GM19099 (cell line): Measurements from ENCODE around the gene RNF13.
A peak's percentile ranks its signal among the peaks of the same experiment; 100 is the strongest.

Experiments
- POLR2A ChIP-seq: IDR thresholded peaks from 3 replicates; pipeline ENCODE4 v1.6.1; 2011; ENCODE audit warnings: low read depth; ENCODE audit not compliant: insufficient read length; ENCODE audit errors: extremely low read depth

Gene RNF13

GRCh38 chr3:149812606-149813366 is at the start of gene RNF13:
TSS of gene RNF13 (plus strand) at chr3:149813215. CDS start at chr3:149846027, 32,812 bp downstream.
- TF ChIP-seq POLR2A: peak; percentile 73

GRCh38 chr3:149763565-149764195 is 49.3 kb upstream of the RNF13 start:
- TF ChIP-seq POLR2A: no peak

- TF ChIP-seq POLR2A: no peak
Measured at GRCh38 chr3:149764302-149764701, 48.7 kb upstream of the RNF13 start.

DNA sequence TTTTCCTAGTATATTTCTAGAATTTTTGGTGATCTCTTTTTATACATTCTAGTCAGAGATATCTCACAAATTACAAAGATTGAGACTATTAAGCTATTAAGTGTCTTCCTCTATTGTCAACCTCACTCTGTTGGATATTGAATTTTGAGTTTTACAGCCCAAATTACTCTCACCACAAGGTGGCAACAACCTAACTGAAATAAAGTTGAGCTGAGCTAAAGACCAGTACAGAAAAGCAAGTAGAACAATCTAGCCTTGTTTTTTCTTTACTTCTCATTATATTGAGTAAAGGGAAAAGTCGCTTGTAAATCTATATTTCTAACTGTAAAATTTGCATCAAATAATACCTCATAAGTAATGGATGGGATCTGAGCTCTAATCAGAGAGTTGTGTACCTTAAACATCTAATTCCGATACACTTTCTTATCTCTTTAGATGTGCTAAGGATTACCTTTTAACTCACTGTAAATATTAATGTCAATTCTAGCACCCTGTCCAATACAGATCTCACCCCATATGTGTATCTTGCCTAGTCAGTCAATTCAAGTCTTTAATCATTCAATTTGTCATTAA is 47.2 kb upstream of the RNF13 start:
- no peak for TF ChIP-seq POLR2A

- no peak for TF ChIP-seq POLR2A
Measured at GRCh38 chr3:149767720-149768119, 45.3 kb upstream of the RNF13 start.

- TF ChIP-seq POLR2A: no peak
Measured at GRCh38 chr3:149768704-149769103, 44.3 kb upstream of the RNF13 start.

- no peak for TF ChIP-seq POLR2A
Measured at GRCh38 chr3:149770246-149770645, 42.8 kb upstream of the RNF13 start.

- TF ChIP-seq POLR2A: no peak
Measured at GRCh38 chr3:149771652-149772271, 41.3 kb upstream of the RNF13 start.

DNA sequence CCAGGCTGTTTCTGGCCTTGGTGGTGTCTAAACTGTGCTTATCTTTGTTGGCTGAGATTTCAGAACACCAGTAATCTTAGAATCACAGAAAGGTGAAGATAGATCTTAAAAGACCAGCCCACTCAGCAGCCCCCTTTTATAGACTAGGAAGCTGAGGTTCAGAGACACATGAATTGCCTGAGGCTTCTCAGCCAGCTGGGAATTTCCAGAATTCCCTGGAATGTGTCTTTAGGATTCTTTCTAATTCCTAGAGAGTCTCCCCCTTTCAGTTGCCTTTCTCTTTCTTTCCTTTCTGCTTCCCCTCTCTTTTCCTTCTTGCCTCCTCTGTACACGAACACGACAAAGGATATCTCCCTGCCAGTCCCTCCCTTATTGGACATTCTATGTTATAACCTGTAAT is 40.2 kb upstream of the RNF13 start:
- TF ChIP-seq POLR2A: no peak

GRCh38 chr3:149776170-149776569 is 36.8 kb upstream of the RNF13 start:
- TF ChIP-seq POLR2A: no peak

- no peak for TF ChIP-seq POLR2A
Measured at GRCh38 chr3:149777414-149778214, 35.4 kb upstream of the RNF13 start.

GRCh38 chr3:149781211-149781610 is 31.8 kb upstream of the RNF13 start:
- TF ChIP-seq POLR2A: no peak

DNA sequence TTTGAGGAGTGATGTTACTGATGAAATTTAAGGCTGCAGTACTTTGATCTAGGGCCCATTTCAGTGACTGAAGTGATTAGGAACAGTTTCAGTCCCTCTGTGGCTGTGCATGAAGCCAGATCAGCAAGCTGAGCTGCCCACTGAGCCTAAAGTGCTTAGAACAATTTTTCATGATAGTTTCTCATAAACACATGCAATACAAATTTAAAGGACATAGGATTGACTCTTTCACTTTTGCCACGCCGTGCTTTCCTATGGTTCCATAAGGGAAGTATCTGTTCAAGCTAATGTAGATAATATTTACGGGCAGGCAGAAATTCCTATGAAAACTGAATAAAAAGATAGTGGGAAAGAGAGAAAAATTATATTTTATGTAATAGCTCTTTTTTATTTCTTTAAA is 31.3 kb upstream of the RNF13 start:
- no peak for TF ChIP-seq POLR2A

GRCh38 chr3:149783576-149783975 is 29.4 kb upstream of the RNF13 start:
- no peak for TF ChIP-seq POLR2A
